ENCODE results near the gene EDNRB.

DNA sequence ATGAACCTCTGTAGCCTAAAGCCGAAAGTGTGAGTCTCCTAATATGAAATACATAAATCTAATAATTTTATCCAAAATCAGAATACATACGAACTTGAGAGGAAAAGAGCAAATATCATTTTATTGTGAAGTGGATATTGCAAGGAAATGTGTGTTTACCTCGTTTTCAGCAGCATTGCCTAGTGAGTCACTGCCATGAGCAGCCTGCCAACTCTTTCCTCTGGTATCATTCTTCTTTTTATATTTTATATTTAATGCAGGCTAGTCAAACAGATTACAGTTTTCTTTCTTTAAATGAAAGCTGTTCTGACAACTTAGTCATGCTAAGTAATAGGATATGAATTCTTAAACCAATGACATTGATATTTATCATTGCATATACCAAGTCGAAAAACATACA is 44.2 kb downstream of the EDNRB start:
- TF ChIP-seq, protein P1, sequence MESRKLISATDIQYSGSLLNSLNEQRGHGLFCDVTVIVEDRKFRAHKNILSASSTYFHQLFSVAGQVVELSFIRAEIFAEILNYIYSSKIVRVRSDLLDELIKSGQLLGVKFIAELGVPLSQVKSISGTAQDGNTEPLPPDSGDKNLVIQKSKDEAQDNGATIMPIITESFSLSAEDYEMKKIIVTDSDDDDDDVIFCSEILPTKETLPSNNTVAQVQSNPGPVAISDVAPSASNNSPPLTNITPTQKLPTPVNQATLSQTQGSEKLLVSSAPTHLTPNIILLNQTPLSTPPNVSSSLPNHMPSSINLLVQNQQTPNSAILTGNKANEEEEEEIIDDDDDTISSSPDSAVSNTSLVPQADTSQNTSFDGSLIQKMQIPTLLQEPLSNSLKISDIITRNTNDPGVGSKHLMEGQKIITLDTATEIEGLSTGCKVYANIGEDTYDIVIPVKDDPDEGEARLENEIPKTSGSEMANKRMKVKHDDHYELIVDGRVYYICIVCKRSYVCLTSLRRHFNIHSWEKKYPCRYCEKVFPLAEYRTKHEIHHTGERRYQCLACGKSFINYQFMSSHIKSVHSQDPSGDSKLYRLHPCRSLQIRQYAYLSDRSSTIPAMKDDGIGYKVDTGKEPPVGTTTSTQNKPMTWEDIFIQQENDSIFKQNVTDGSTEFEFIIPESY (IDR thresholded peaks at IDR 0.05), result no peak
- TF ChIP-seq SP1 (IDR thresholded peaks at IDR 0.05) (no peak), GABPA (IDR thresholded peaks at IDR 0.05 in 1 of 2, conservative IDR thresholded peaks at IDR 0.05 in 1 of 2) (no peak), YY1 (IDR thresholded peaks at IDR 0.05) (no peak), CTCF (IDR thresholded peaks at IDR 0.05; ENCODE audit: low read depth, low read length, missing input control) (no peak), ATF3 (IDR thresholded peaks at IDR 0.05) (no peak), RAD21 (IDR thresholded peaks at IDR 0.05) (no peak), JUND (IDR thresholded peaks at IDR 0.05) (no peak), EGR1 (IDR thresholded peaks at IDR 0.05; ENCODE audit: low read depth in 2 of 2) (no peak), TAF1 (conservative IDR thresholded peaks at IDR 0.05) (no peak)

Measured in liver (tissue), 3 donors.